DND-41 (cell line): ENCODE measurements around the gene FBXO10.

Experiments
- EZH2 ChIP-seq: IDR thresholded peaks from 3 replicates; pipeline ENCODE4 v1.6.1; 2012; ENCODE audit warnings: borderline replicate concordance, low read depth, mild to moderate bottlenecking, moderate library complexity, low read length, inconsistent platforms; ENCODE audit not compliant: severe bottlenecking
- TF ChIP-seq, protein P1 (sequence below): IDR thresholded peaks from 2 replicates; pipeline ENCODE4 v1.5.1; 2012; ENCODE audit warnings: borderline replicate concordance, low read length, moderate library complexity, mild to moderate bottlenecking; ENCODE audit not compliant: poor library complexity, severe bottlenecking; ENCODE audit errors: extremely low read depth

DNA sequence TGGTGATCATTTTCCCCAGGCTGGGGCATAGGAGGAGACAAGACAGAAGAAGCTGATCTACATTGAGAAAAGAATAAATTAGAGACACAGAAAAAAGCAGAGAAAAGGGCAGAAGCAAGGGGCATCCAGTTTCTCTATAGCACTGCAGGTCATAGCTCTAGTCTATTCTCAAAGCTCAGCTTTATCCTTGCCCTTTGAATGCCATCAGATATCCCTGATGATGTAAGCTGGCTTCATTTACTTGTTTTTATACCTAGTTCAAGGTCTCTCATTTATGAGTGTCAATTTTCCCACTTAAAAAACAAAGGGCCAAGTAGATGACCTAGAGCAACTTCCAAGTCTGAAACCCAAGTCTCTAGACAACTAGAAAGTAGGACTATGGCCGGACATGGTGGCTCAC lies 32.7 kb downstream of the FBXO10 start:
- TF ChIP-seq, protein P1, sequence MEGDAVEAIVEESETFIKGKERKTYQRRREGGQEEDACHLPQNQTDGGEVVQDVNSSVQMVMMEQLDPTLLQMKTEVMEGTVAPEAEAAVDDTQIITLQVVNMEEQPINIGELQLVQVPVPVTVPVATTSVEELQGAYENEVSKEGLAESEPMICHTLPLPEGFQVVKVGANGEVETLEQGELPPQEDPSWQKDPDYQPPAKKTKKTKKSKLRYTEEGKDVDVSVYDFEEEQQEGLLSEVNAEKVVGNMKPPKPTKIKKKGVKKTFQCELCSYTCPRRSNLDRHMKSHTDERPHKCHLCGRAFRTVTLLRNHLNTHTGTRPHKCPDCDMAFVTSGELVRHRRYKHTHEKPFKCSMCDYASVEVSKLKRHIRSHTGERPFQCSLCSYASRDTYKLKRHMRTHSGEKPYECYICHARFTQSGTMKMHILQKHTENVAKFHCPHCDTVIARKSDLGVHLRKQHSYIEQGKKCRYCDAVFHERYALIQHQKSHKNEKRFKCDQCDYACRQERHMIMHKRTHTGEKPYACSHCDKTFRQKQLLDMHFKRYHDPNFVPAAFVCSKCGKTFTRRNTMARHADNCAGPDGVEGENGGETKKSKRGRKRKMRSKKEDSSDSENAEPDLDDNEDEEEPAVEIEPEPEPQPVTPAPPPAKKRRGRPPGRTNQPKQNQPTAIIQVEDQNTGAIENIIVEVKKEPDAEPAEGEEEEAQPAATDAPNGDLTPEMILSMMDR = no peak
- TF ChIP-seq EZH2 = no peak
